HepG2 (cell line): Measurements from ENCODE around the gene SMAD3. TPM values are rescaled to one million over a fixed set of nuclear protein-coding genes. Genes with fewer than 3 reads are reported as not detected.
A peak's percentile ranks its signal among the peaks of the same experiment; 100 is the strongest.

Source experiments
- ATRX ChIP-seq: sonication (generic); formaldehyde crosslinking; IDR thresholded peaks from 2 replicates; pipeline ENCODE4 v1.4.0; 2020; ENCODE audit warnings: missing genetic modification reagents, borderline replicate concordance
- BRCA1 ChIP-seq: sonication (generic); formaldehyde crosslinking; IDR thresholded peaks from 2 replicates; pipeline ENCODE4 v1.4.0; 2020; ENCODE audit warnings: missing genetic modification reagents
- CREB3 ChIP-seq: sonication (generic); formaldehyde crosslinking; IDR thresholded peaks from 2 replicates; pipeline ENCODE4 v1.5.0; 2020; ENCODE audit warnings: missing genetic modification reagents
- ELK4 ChIP-seq: sonication (generic); formaldehyde crosslinking; IDR thresholded peaks from 2 replicates; pipeline ENCODE4 v1.9.0; 2021; ENCODE audit warnings: missing genetic modification reagents, borderline replicate concordance
- FLYWCH1 ChIP-seq: sonication (generic); formaldehyde crosslinking; IDR thresholded peaks from 2 replicates; pipeline ENCODE4 v1.8.1; 2023; ENCODE audit warnings: mild to moderate bottlenecking, missing genetic modification reagents
- FOXC1 ChIP-seq: sonication (generic); formaldehyde crosslinking; IDR thresholded peaks from 2 replicates; pipeline ENCODE4 v1.8.0; 2022; ENCODE audit warnings: mild to moderate bottlenecking, missing genetic modification reagents, borderline replicate concordance
- HDAC2 ChIP-seq: sonication (generic); formaldehyde crosslinking; IDR thresholded peaks from 2 replicates; pipeline ENCODE4 v1.4.0; 2020; ENCODE audit warnings: missing genetic modification reagents
- MLXIP ChIP-seq: sonication (generic); formaldehyde crosslinking; IDR thresholded peaks from 2 replicates; pipeline ENCODE4 v1.9.0; 2021; ENCODE audit warnings: missing genetic modification reagents, borderline replicate concordance
- PHF21A ChIP-seq: sonication (generic); formaldehyde crosslinking; IDR thresholded peaks from 2 replicates; pipeline ENCODE4 v1.5.0; 2020; ENCODE audit warnings: mild to moderate bottlenecking, missing genetic modification reagents
- POLR2A ChIP-seq, 2 experiments: IDR thresholded peaks; 2 replicates each; pipeline ENCODE4 v1.6.1; 2011; ENCODE audit warnings: low read depth in 2 of 2, low read length in 2 of 2, mild to moderate bottlenecking in 1 of 2, moderate library complexity in 1 of 2; ENCODE audit not compliant: insufficient read depth in 1 of 2
- PTBP1 ChIP-seq: fragments of 200-400 bp; formaldehyde crosslinking; IDR thresholded peaks from 2 replicates; pipeline ENCODE4 v1.6.1; 2018; ENCODE audit warnings: low read length, low read depth; ENCODE audit not compliant: poor library complexity, severe bottlenecking
- RARG ChIP-seq: sonication (generic); formaldehyde crosslinking; IDR thresholded peaks from 2 replicates; pipeline ENCODE4 v1.4.0; 2020; ENCODE audit warnings: low read depth, mild to moderate bottlenecking, missing genetic modification reagents
- ZFX ChIP-seq: sonication (generic); formaldehyde crosslinking; IDR thresholded peaks from 2 replicates; pipeline ENCODE4 v1.4.0; 2020; ENCODE audit warnings: mild to moderate bottlenecking, low read depth, missing genetic modification reagents, moderate library complexity
- ZNF367 ChIP-seq: sonication (generic); formaldehyde crosslinking; IDR thresholded peaks from 2 replicates; pipeline ENCODE4 v1.4.0; 2020; ENCODE audit warnings: missing genetic modification reagents, borderline replicate concordance
- ZNF460 ChIP-seq: sonication (generic); formaldehyde crosslinking; IDR thresholded peaks from 2 replicates; pipeline ENCODE4 v1.5.1; 2020; ENCODE audit warnings: missing genetic modification reagents, mild to moderate bottlenecking, borderline replicate concordance
- polyA plus RNA-seq, 8 experiments: library from polyadenylated mRNA; depleted of rRNA in 3 of 8; stranded (reverse) in 7 of 8; unstranded in 1 of 8; fragments of >200 nt; fragmentation: Illumina TruSeq in 4 of 8; extraction: Trizol in 4 of 8; gene quantifications; 2 replicates each; pipeline versions ENCODE4 v1.2.1 to v1.2.3, GENCODE V29; 2011 to 2016; ENCODE audit warnings: low read depth in 4 of 8, missing spikeins in 1 of 8, mixed read lengths in 1 of 8; ENCODE audit not compliant: insufficient read depth in 1 of 8
- total RNA-seq, 5 experiments: library from RNA; depleted of rRNA; stranded (reverse); fragments of >200 nt; fragmentation: Illumina TruSeq; extraction: Trizol; gene quantifications; 2 replicates each; pipeline ENCODE4 v1.2.3, GENCODE V29; 2016; ENCODE audit warnings: low read depth in 1 of 5
- TF ChIP-seq, protein P1 (sequence below): sonication (generic); formaldehyde crosslinking; IDR thresholded peaks from 2 replicates; pipeline ENCODE4 v1.5.1; 2020; ENCODE audit warnings: missing genetic modification reagents, mild to moderate bottlenecking, borderline replicate concordance
- TF ChIP-seq, protein P2 (sequence below): sonication (generic); formaldehyde crosslinking; conservative IDR thresholded peaks from 2 replicates; pipeline ENCODE4 v1.4.0; 2020; ENCODE audit warnings: mild to moderate bottlenecking, missing genetic modification reagents, moderate library complexity

SMAD3 gene
- total and polyA plus RNA-seq, 2 of the 13 experiments (the other 11 are each of a cell fraction or from before 2014, with no cell fraction given): 8.6 to 56.3 TPM

DNA sequence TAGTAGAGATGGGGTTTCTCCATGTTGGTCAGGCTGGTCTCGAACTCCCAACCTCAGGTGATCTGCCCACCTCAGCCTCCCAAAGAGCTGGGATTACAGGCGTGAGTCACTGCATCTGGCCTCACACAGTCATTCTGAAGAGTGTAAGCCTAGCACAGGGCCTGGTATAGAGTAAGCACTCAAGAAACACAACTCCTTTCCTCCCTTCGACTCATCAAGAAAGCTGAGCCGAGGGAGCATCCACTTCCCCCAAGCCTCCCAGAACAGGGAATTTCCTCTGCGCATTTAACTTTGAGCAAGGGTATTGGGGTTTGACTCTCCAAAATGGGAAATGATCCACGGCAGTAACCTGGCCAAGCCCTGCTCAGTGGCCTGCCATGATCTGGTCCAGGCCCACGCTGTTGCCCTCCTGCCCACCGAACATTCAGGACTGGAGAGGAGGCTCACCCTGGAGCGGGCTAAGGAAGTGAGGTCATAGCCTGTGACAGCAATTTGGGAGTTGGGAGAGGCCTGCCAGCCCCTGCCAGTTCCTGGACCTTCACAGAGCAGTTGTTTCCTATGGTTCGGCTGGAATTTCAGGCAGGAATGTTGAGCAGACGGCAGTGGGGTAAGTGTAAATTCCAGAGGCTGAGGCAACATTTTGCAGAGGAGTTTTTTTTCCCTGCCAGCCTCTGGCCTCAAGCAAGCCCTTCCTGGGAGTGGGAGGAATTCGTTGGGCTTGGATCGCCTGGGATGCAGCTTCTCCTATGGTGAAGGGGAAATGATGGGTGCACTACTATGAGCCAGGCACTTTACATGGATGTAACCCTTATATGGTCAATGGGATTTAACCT is 21.2 kb upstream of the SMAD3 start (continued):
- TF ChIP-seq, protein P1, sequence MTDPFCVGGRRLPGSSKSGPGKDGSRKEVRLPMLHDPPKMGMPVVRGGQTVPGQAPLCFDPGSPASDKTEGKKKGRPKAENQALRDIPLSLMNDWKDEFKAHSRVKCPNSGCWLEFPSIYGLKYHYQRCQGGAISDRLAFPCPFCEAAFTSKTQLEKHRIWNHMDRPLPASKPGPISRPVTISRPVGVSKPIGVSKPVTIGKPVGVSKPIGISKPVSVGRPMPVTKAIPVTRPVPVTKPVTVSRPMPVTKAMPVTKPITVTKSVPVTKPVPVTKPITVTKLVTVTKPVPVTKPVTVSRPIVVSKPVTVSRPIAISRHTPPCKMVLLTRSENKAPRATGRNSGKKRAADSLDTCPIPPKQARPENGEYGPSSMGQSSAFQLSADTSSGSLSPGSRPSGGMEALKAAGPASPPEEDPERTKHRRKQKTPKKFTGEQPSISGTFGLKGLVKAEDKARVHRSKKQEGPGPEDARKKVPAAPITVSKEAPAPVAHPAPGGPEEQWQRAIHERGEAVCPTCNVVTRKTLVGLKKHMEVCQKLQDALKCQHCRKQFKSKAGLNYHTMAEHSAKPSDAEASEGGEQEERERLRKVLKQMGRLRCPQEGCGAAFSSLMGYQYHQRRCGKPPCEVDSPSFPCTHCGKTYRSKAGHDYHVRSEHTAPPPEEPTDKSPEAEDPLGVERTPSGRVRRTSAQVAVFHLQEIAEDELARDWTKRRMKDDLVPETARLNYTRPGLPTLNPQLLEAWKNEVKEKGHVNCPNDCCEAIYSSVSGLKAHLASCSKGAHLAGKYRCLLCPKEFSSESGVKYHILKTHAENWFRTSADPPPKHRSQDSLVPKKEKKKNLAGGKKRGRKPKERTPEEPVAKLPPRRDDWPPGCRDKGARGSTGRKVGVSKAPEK (CRISPR knock-in tag): no peak
- TF ChIP-seq BRCA1 (no peak), ZFX (CRISPR knock-in tag) (peak; percentile 49; the same call in 1 of the 2 replicates), ATRX (CRISPR knock-in tag) (no peak), ZNF367 (CRISPR knock-in tag) (no peak), MLXIP (no peak), PTBP1 (no peak), ELK4 (CRISPR knock-in tag) (no peak), ZNF460 (CRISPR knock-in tag) (no peak), CREB3 (CRISPR knock-in tag) (no peak), PHF21A (CRISPR knock-in tag) (no peak), RARG (CRISPR knock-in tag) (no peak), HDAC2 (CRISPR knock-in tag) (0 out of 2 replicates have a peak, but pooled peaks have one; percentile 18), FLYWCH1 (no peak), POLR2A (IDR thresholded peaks at IDR 0.05; ENCODE audit: insufficient read depth in 1 of 2, low read depth in 2 of 2, low read length in 2 of 2) (no peak), FOXC1 (no peak)
- TF ChIP-seq, protein P2, sequence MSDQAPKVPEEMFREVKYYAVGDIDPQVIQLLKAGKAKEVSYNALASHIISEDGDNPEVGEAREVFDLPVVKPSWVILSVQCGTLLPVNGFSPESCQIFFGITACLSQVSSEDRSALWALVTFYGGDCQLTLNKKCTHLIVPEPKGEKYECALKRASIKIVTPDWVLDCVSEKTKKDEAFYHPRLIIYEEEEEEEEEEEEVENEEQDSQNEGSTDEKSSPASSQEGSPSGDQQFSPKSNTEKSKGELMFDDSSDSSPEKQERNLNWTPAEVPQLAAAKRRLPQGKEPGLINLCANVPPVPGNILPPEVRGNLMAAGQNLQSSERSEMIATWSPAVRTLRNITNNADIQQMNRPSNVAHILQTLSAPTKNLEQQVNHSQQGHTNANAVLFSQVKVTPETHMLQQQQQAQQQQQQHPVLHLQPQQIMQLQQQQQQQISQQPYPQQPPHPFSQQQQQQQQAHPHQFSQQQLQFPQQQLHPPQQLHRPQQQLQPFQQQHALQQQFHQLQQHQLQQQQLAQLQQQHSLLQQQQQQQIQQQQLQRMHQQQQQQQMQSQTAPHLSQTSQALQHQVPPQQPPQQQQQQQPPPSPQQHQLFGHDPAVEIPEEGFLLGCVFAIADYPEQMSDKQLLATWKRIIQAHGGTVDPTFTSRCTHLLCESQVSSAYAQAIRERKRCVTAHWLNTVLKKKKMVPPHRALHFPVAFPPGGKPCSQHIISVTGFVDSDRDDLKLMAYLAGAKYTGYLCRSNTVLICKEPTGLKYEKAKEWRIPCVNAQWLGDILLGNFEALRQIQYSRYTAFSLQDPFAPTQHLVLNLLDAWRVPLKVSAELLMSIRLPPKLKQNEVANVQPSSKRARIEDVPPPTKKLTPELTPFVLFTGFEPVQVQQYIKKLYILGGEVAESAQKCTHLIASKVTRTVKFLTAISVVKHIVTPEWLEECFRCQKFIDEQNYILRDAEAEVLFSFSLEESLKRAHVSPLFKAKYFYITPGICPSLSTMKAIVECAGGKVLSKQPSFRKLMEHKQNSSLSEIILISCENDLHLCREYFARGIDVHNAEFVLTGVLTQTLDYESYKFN: peak; percentile 29; the same call in 1 of the 2 replicates
